Neuron (in vitro differentiated cells): ENCODE results near the gene ZNF544.

Experiments used
- H2AFZ ChIP-seq: one replicate; pipeline ENCODE4 v1.6.1; 2013; ENCODE audit warnings: low read depth, mild to moderate bottlenecking, inconsistent platforms, low read length, moderate library complexity
- H3K27me3 ChIP-seq: one replicate; pipeline ENCODE4 v1.6.1; 2013; ENCODE audit warnings: low read length; ENCODE audit not compliant: insufficient read depth
- H3K36me3 ChIP-seq: one replicate; pipeline ENCODE4 v1.6.1; 2013; ENCODE audit warnings: low read length; ENCODE audit not compliant: insufficient read depth
- H3K4me1 ChIP-seq: one replicate; pipeline ENCODE4 v1.6.1; 2013; ENCODE audit warnings: low read length; ENCODE audit not compliant: insufficient read depth
- H3K4me3 ChIP-seq: 2 replicates; pipeline ENCODE4 v1.5.1; 2013; ENCODE audit warnings: mild to moderate bottlenecking, low read length, moderate library complexity
- H3K9me3 ChIP-seq: one replicate; pipeline ENCODE4 v1.6.1; 2013; ENCODE audit warnings: low read length

The ZNF544 gene

DNA sequence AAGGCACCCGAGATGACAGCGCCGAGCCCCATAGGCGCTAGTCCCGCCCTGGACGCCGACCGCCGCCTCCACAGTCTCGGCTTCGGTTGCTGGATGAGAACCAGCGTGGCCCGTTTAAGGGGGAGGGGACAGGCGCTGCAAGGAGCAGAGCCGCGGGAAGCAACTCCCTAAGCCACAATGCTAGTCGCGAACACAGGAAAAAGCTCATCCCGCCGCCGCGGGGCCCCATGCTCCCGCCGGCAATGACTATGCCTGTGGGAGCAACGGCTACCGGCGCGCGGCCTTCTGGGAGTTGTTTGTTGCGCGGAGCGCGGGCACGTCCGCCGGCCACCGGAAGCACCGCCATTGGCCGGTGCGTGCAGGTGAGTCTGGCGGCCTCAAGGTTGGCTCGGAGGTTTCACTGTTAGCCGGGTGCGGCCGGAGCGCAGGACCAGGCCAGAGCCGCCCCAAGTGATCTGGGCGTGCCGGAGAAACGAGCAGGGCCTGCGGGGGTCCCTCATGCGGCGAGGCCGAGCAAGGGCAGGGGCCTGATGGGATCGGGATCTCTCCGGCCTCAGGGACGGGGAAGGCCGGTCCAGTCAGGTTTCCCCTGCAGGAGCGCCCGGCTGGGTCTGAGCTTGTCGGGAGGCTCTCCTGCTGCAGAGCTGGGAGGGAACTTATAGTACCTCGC is at the start of gene ZNF544:
Gene ZNF544 (plus strand): TSS at position 330 of the 670 bp plus-strand sequence. CDS start 15,110 bp downstream, outside the sequence.
- H3K9me3 ChIP-seq: peaks cover 30% of the 10 kb centered on the region

DNA sequence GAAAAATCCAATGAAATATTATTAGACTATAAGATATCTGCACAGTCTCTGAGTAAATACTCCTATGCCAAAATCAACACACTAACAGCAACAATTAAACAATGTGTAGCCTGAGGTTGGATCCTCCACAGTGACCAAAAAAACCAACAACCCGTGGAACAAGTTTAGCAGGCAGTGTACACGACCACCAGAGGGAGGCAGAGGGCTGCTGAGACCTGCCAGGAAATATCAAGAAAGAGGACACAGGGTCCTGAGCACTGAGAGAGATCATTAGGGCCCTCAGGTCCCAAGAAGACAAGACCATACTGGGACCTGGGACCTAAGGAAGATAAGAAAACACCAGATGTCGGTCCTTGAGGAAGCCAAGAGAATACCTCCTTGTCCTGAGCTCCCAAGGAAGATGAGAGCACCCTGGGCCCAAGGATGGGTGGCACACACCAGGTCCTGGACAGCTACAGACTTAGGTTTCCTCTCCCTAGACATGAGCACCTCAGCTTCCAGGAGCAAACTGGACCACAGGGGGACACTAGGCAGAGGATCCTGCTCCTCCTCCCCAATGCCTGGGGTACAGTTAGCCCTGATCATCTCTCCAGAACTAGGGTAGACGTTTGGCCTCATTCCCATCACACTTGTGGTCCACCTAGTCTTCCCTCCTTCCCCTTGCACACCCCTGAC is 46.7 kb upstream of the ZNF544 start:
- Histone ChIP-seq H3K36me3 (peaks cover 29% of the 10 kb centered on the region), H2AFZ (no peak overlapping the region), H3K4me3 (peak overlapping the region; percentile 79), H3K9me3 (peaks cover 60% of the 10 kb centered on the region), H3K27me3 (no peaks in the 10 kb centered on the region), H3K4me1 (peaks cover 7% of the 10 kb centered on the region)

More for the DNA sequence above, at the start of gene ZNF544:
- Histone ChIP-seq H3K36me3 (peaks cover 36% of the 10 kb centered on the region), H3K4me1 (peaks cover 2% of the 10 kb centered on the region), H3K27me3 (no peaks in the 10 kb centered on the region), H2AFZ (peak within 1 kb of the TSS; percentile 77), H3K4me3 (peak within 1 kb of the TSS; percentile 83)

GRCh38 chr19:58182577-58182988 is 46.1 kb upstream of the ZNF544 start:
- Histone ChIP-seq H2AFZ (peak overlapping the region; percentile 53), H3K36me3 (peaks cover 35% of the 10 kb centered on the region), H3K27me3 (no peaks in the 10 kb centered on the region), H3K4me3 (peak overlapping the region; percentile 79), H3K4me1 (peaks cover 7% of the 10 kb centered on the region), H3K9me3 (peaks cover 63% of the 10 kb centered on the region)

DNA sequence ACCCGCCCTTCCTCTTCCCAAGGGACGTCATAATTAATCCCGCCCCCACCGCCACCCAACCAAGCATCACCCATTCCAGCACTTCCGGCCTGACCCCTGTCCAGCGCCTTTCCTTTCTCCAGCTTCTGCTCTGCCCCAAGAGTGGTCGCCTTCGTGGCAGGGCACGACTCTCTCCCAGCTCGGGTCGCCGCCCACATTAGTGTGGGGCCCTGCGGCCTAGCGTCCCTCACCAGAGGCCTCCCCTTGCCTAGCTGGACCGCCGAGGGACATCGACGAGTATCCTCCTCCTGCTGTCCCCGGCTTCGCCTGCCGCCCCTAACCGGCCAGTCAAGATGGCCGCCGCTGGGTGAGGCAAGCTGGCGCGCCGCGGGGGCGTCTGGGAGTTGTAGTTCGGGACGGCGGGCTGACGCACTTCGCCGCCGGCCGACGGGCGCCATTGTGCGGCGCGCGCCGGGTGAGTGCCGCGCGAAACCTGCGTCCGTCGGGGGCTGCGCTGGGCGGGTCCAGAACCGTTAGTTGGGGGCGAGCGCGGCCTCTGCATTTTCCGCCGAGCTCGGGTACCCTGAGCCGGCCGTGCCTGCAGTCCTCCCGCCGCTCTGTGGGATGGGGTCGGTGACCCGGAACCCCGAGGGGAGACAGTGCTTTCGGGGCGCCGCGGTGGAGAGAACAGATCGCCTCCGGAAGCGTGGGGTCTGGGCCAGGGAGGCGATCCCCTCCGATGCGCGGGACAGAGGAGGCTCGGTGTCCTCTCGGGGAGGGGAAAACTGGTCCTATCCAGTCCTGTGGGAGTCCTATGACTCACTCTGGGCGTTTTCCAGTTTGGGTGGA is 45.5 kb upstream of the ZNF544 start, which contains the start of gene ZNF274:
Gene ZNF274 (plus strand): TSS at position 73 of the 828 bp plus-strand sequence. CDS start 905 bp downstream, outside the sequence.
- H3K4me1 ChIP-seq: peaks cover 7% of the 10 kb centered on the region
- no peaks in the 10 kb centered on the region for H3K27me3 ChIP-seq
- peaks cover 38% of the 10 kb centered on the region for H3K36me3 ChIP-seq
- H3K4me3 ChIP-seq: peak within 1 kb of the TSS; percentile 79
- H2AFZ ChIP-seq: peak within 1 kb of the TSS; percentile 53
- peaks cover 64% of the 10 kb centered on the region for H3K9me3 ChIP-seq

GRCh38 chr19:58183817-58184215 is 44.9 kb upstream of the ZNF544 start:
- H3K9me3 ChIP-seq: peaks cover 62% of the 10 kb centered on the region
- H3K4me3 ChIP-seq: peak overlapping the region; percentile 79
- no peaks in the 10 kb centered on the region for H3K27me3 ChIP-seq
- peaks cover 7% of the 10 kb centered on the region for H3K4me1 ChIP-seq
- peaks cover 39% of the 10 kb centered on the region for H3K36me3 ChIP-seq
- peak overlapping the region; percentile 53 for H2AFZ ChIP-seq

- peaks cover 93% of the 10 kb centered on the region for H3K36me3 ChIP-seq
- H3K27me3 ChIP-seq: no peaks in the 10 kb centered on the region
- H3K4me3 ChIP-seq: no peak overlapping the region
- H3K9me3 ChIP-seq: peaks cover 92% of the 10 kb centered on the region
- no peaks in the 10 kb centered on the region for H3K4me1 ChIP-seq
- H2AFZ ChIP-seq: no peak overlapping the region
Measured at GRCh38 chr19:58196901-58197616, 31.7 kb upstream of the ZNF544 start.

DNA sequence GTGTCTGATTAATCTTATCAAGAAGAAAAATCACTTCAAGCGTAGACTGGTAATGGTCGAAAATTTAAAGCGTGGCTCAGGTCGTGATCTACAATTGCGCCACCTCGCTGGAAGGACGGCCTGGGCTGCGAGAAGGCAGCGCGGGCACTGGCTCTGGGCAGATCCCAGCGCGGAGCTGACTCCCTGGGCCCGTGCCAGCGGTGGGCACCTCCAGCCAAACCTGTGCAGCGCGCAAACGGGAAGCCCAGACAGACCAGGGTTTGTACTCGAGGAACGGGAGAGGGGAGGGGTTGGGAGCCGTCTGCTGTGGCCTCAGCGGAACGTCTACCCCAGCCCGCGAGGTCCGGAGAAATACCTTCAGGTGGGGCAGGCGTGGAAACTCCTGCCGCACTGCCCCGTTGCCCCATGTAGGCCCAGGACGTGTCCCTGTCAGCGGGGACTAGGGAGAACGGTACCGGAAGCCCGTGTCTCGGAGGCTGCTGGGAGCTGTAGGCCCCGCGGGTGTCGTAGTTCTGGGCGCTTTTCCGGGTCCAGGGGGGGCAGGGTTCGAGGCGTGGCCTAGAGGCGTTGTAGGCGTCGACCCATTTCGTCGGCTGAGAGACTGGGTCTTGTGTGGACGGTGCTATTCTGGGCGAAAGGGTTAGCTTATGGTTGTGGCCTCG is 24.8 kb upstream of the ZNF544 start:
- Histone ChIP-seq H3K27me3 (no peaks in the 10 kb centered on the region), H3K4me3 (no peak overlapping the region), H2AFZ (no peak overlapping the region), H3K36me3 (peaks cover 90% of the 10 kb centered on the region), H3K4me1 (no peaks in the 10 kb centered on the region), H3K9me3 (peaks cover 94% of the 10 kb centered on the region)

DNA sequence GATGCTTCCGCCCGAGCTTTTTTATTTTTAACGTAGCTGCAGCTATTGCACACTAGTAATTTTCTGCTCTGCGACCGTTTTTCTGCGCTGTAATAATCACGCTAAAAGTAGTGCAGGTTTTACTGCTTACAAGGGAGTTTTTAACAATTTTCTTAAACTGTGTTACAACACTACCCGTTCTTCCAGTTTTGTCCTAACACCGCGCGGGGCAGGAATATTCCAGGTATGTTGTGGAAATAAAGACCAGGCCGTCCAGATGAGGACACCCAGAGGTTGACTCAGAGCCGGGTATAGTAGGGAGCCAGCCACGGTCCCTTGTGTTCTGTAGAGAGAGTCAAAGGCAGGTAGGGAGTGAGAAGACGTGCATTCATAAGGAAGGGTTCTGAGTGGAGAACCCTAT is 24.1 kb upstream of the ZNF544 start:
- Histone ChIP-seq H2AFZ (no peak overlapping the region), H3K4me1 (no peaks in the 10 kb centered on the region), H3K9me3 (peaks cover 95% of the 10 kb centered on the region), H3K27me3 (no peaks in the 10 kb centered on the region), H3K4me3 (no peak overlapping the region), H3K36me3 (peaks cover 90% of the 10 kb centered on the region)

DNA sequence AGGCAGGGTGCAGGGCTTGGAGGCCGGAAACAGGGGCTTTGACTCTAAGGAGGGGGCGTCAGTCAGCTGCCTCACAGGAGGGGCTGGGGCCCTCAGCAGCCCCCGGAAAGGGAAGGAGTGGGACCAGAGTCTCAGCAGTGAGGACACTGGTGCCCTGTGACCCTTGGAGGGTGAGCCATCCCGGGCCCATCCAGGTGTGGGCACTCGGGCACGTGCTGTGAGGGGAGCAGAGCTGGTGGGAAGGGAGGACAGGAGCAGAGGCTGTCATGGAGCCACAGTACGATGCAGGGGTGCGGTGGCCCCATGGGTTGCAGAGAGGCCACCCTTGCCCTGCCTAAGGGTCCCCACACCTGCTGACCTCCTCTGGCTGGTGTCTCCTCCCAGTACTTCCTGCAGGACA is 19.1 kb upstream of the ZNF544 start:
- no peak overlapping the region for H3K4me3 ChIP-seq
- H3K9me3 ChIP-seq: peaks cover 96% of the 10 kb centered on the region
- H3K36me3 ChIP-seq: peaks cover 97% of the 10 kb centered on the region

GRCh38 chr19:58212336-58213074 is 16.2 kb upstream of the ZNF544 start:
- Histone ChIP-seq H3K4me3 (no peak overlapping the region), H2AFZ (no peak overlapping the region), H3K4me1 (no peaks in the 10 kb centered on the region), H3K27me3 (no peaks in the 10 kb centered on the region), H3K9me3 (peaks cover 86% of the 10 kb centered on the region), H3K36me3 (peaks cover 69% of the 10 kb centered on the region)

More for the DNA sequence above, 19.1 kb upstream of the ZNF544 start:
- Histone ChIP-seq H3K27me3 (no peaks in the 10 kb centered on the region), H2AFZ (no peak overlapping the region), H3K4me1 (no peaks in the 10 kb centered on the region)

DNA sequence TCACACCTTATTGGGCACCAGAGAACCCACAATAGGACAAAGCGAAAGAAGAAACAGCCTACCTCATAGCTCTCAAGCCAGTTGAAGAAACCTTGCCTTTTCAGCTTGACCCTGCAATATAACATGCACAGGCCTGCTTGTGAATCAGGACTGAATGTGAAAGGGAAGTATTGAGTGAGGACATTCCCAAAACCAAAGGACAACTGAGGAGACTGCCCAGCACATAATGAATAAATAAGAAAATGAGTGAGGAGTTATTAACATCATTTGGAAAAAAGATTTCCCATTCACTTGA is 15.7 kb upstream of the ZNF544 start:
- Histone ChIP-seq H3K4me1 (no peaks in the 10 kb centered on the region), H3K36me3 (peaks cover 63% of the 10 kb centered on the region), H2AFZ (no peak overlapping the region), H3K4me3 (no peak overlapping the region), H3K9me3 (peaks cover 84% of the 10 kb centered on the region), H3K27me3 (no peaks in the 10 kb centered on the region)

DNA sequence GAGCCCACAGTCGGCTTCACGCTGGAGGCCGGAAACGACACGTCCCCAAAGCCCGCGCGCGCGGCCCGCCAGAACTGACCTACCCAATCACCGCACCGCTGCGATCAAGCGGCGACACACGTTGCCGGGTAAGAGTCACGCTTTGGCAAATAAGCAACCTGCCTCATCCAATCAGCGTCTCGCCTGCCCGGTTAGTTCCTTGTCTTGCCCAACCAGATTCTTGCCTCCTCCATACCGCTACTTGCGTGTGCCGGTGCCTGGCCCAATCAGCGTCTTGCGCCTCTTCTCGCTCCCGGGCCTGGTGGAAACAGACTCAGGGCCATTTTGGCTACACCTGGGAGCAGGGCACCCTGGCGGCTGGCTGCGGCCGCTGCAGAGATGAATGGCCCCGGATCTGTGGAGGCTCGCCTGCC is 11.6 kb upstream of the ZNF544 start:
- Histone ChIP-seq H3K27me3 (no peaks in the 10 kb centered on the region), H3K36me3 (peaks cover 24% of the 10 kb centered on the region), H3K4me3 (no peak overlapping the region), H3K4me1 (no peaks in the 10 kb centered on the region), H3K9me3 (peaks cover 48% of the 10 kb centered on the region), H2AFZ (no peak overlapping the region)
